Keratinocyte (primary cell): ENCODE results near the gene CARMIL3. TPM values are rescaled to one million over a fixed set of nuclear protein-coding genes. Genes with fewer than 3 reads are reported as not detected.

Experiments used
- DNase-seq: peaks from one replicate; pipeline ENCODE4 v3.0.0-alpha.2; 2011; ENCODE audit warnings: low read depth, missing footprints, low spot score
- FAIRE-seq: peaks from 2 replicates; lab custom pipeline; 2011; peaks lifted over from hg19 to GRCh38; lab: Jason Lieb, UNC
- H2AFZ ChIP-seq: 2 replicates; pipeline ENCODE4 v1.6.0; 2012; ENCODE audit warnings: low read length, control low read depth, inconsistent platforms; ENCODE audit not compliant: control insufficient read depth
- H3K27ac ChIP-seq: 2 replicates; pipeline ENCODE4 v1.5.1; 2011; ENCODE audit warnings: low read length; ENCODE audit not compliant: control insufficient read depth, insufficient read depth
- H3K27me3 ChIP-seq: 3 replicates; pipeline ENCODE4 v1.6.0; 2011; ENCODE audit warnings: low read length; ENCODE audit not compliant: control insufficient read depth, insufficient read depth; ENCODE audit errors: extremely low read depth
- H3K36me3 ChIP-seq, 2 experiments: 2 replicates in 1 of 2; 3 replicates in 1 of 2; pipeline ENCODE4 v1.5.1; 2011; ENCODE audit warnings: low read length in 2 of 2, mild to moderate bottlenecking in 1 of 2; ENCODE audit not compliant: control insufficient read depth in 2 of 2, insufficient read depth in 2 of 2; ENCODE audit errors: extremely low read depth in 1 of 2
- H3K4me1 ChIP-seq: 3 replicates; pipeline ENCODE4 v1.5.1; 2011; ENCODE audit warnings: low read length; ENCODE audit not compliant: control insufficient read depth, insufficient read depth; ENCODE audit errors: extremely low read depth
- H3K4me2 ChIP-seq: 3 replicates; pipeline ENCODE4 v1.6.0; 2011; ENCODE audit warnings: low read depth, low read length; ENCODE audit not compliant: control insufficient read depth, insufficient read depth; ENCODE audit errors: extremely low read depth
- H3K4me3 ChIP-seq, 3 experiments: fragments of 200-600 bp in 1 of 3; sonication (generic) in 1 of 3; 2 replicates in 2 of 3; 3 replicates in 1 of 3; pipeline ENCODE4 v1.5.1; 2011 to 2016; ENCODE audit warnings: low read length in 3 of 3, mild to moderate bottlenecking in 3 of 3, control low read depth in 2 of 3, inconsistent platforms in 1 of 3, low read depth in 1 of 3, mixed read lengths in 1 of 3, mixed run types in 1 of 3, moderate library complexity in 1 of 3; ENCODE audit not compliant: control insufficient read depth in 2 of 3, insufficient read depth in 2 of 3; ENCODE audit errors: extremely low read depth in 1 of 3
- H3K79me2 ChIP-seq: 2 replicates; pipeline ENCODE4 v1.6.0; 2012; ENCODE audit warnings: low read length; ENCODE audit not compliant: control insufficient read depth, insufficient read depth
- H3K9ac ChIP-seq: 3 replicates; pipeline ENCODE4 v1.6.0; 2011; ENCODE audit warnings: low read length; ENCODE audit not compliant: control insufficient read depth, insufficient read depth; ENCODE audit errors: extremely low read depth
- H3K9me1 ChIP-seq: 3 replicates; pipeline ENCODE4 v1.6.0; 2011; ENCODE audit warnings: low read length; ENCODE audit not compliant: control insufficient read depth, insufficient read depth; ENCODE audit errors: extremely low read depth
- H3K9me3 ChIP-seq: 2 replicates; pipeline ENCODE4 v1.5.1; 2012; ENCODE audit warnings: low read depth, low read length; ENCODE audit not compliant: control insufficient read depth
- H4K20me1 ChIP-seq: 3 replicates; pipeline ENCODE4 v1.6.0; 2011; ENCODE audit warnings: low read length; ENCODE audit not compliant: control insufficient read depth, insufficient read depth; ENCODE audit errors: extremely low read depth
- EZH2 ChIP-seq: IDR thresholded peaks from one replicate; pipeline ENCODE4 v1.6.1; 2012; ENCODE audit warnings: inconsistent platforms, mild to moderate bottlenecking, low read length, moderate library complexity
- dilution Hi-C: fragments of 300-500 bp; cut with MboI; formaldehyde crosslinking; loops from one replicate; pipeline ENCODE4 v1.7.0; 2020; ENCODE audit warnings: low sequenced_read_pairs; ENCODE audit not compliant: extremely low pct_ligation_motif_present
- polyA plus RNA-seq, 5 experiments: library from polyadenylated mRNA; depleted of rRNA in 3 of 5; stranded (reverse) in 3 of 5; stranded (forward) in 1 of 5; unstranded in 1 of 5; fragments of >200 nt; gene quantifications; 1 replicate in 1 of 5; 2 replicates in 3 of 5; 3 replicates in 1 of 5; pipeline versions ENCODE4 v1.2.1 to v1.2.3, GENCODE V29; 2011 to 2012; ENCODE audit warnings: missing spikeins in 2 of 5, low read depth in 1 of 5, low replicate concordance in 1 of 5
- TF ChIP-seq, protein P1 (sequence below), 3 experiments: IDR thresholded peaks in 1 of 3; conservative IDR thresholded peaks in 1 of 3; optimal IDR thresholded peaks in 1 of 3; 2 replicates in 2 of 3; 3 replicates in 1 of 3; pipeline versions ENCODE3 to v1.5.1; 2011; ENCODE audit warnings: low read length in 3 of 3, mild to moderate bottlenecking in 3 of 3, moderate library complexity in 2 of 3, control low read depth in 1 of 3, inconsistent platforms in 1 of 3; ENCODE audit not compliant: insufficient read depth in 2 of 3; ENCODE audit errors: extremely low read depth in 1 of 3

CARMIL3 gene
- polyA plus RNA-seq, 1 donor (not counting 4 experiments of a cell fraction or from before 2014, with no cell fraction given): 0.12 TPM

GRCh38 chr14:24058951-24059475, 7.2 kb downstream of the CARMIL3 start:
- no peaks in the 10 kb centered on the region for H3K9me3 ChIP-seq
- dilution Hi-C loops: no loop called here

DNA sequence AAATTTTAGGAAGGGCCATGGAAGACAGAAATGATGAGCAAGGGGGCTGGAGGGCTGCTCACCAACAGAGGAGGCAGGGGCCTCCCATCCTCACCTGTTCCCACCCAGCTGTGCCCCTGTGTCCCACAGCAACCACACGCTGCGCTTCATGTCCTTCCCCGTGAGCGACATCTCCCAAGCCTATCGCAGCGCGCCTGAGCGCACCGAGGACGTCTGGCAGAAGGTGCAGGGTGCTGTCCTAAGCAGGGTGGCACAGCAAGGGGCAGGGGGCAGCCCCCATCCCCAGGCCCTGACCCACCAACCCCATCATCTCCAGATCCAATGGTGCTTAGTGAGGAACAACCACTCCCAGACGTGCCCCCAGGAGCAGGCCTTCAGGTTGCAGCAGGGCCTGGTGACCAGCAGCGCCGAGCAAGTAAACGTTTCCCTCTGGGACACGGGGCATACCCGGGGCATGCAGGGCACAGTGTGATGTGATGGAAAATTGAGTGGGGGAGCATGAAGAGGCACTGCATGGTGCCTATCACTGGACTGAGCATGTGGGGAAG, 8.1 kb downstream of the CARMIL3 start:
- Histone ChIP-seq H3K36me3 (no peaks in the 10 kb centered on the region), H3K9me1 (no peaks in the 10 kb centered on the region), H3K4me3 (no peak overlapping the region), H3K79me2 (no peaks in the 10 kb centered on the region), H3K9ac (no peak overlapping the region), H3K4me1 (no peaks in the 10 kb centered on the region), H3K9me3 (no peaks in the 10 kb centered on the region), H4K20me1 (no peaks in the 10 kb centered on the region), H2AFZ (no peak overlapping the region), H3K4me2 (no peak overlapping the region), H3K27me3 (no peaks in the 10 kb centered on the region), H3K27ac (no peak overlapping the region)
- FAIRE-seq (no peak), DNase-seq (no peak)
- dilution Hi-C loops: no loop called here
- TF ChIP-seq EZH2: no peak
- TF ChIP-seq, protein P1, sequence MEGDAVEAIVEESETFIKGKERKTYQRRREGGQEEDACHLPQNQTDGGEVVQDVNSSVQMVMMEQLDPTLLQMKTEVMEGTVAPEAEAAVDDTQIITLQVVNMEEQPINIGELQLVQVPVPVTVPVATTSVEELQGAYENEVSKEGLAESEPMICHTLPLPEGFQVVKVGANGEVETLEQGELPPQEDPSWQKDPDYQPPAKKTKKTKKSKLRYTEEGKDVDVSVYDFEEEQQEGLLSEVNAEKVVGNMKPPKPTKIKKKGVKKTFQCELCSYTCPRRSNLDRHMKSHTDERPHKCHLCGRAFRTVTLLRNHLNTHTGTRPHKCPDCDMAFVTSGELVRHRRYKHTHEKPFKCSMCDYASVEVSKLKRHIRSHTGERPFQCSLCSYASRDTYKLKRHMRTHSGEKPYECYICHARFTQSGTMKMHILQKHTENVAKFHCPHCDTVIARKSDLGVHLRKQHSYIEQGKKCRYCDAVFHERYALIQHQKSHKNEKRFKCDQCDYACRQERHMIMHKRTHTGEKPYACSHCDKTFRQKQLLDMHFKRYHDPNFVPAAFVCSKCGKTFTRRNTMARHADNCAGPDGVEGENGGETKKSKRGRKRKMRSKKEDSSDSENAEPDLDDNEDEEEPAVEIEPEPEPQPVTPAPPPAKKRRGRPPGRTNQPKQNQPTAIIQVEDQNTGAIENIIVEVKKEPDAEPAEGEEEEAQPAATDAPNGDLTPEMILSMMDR (optimal IDR thresholded peaks at IDR 0.05 in 1 of 3, IDR thresholded peaks at IDR 0.05 in 1 of 3, conservative IDR thresholded peaks at IDR 0.05 in 1 of 3; ENCODE audit: extremely low read depth in 1 of 3, insufficient read depth in 2 of 3, low read length in 3 of 3): no peak

More at GRCh38 chr14:24058951-24059475, 7.2 kb downstream of the CARMIL3 start:
- H3K27me3 ChIP-seq: no peaks in the 10 kb centered on the region
- H3K9me1 ChIP-seq: no peaks in the 10 kb centered on the region
- no peak overlapping the region for H3K4me3 ChIP-seq
- H3K36me3 ChIP-seq: no peaks in the 10 kb centered on the region
- H3K9ac ChIP-seq: no peak overlapping the region
- no peak for DNase-seq
- H4K20me1 ChIP-seq: no peaks in the 10 kb centered on the region
- FAIRE-seq: no peak
- H3K27ac ChIP-seq: no peak overlapping the region
- no peak overlapping the region for H2AFZ ChIP-seq
- H3K4me1 ChIP-seq: no peaks in the 10 kb centered on the region
- H3K4me2 ChIP-seq: no peak overlapping the region
- no peaks in the 10 kb centered on the region for H3K79me2 ChIP-seq
- TF ChIP-seq, protein P1 (optimal IDR thresholded peaks at IDR 0.05 in 1 of 3, IDR thresholded peaks at IDR 0.05 in 1 of 3, conservative IDR thresholded peaks at IDR 0.05 in 1 of 3; ENCODE audit: extremely low read depth in 1 of 3, insufficient read depth in 2 of 3, low read length in 3 of 3): no peak
- no peak for TF ChIP-seq EZH2
